Measurements from ENCODE around the gene GAMT.

GRCh38 chr19:1360818-1361461 is 40.4 kb downstream of the GAMT start:
- no peak for TF ChIP-seq CTCF (IDR thresholded peaks at IDR 0.05)
- no peak for TF ChIP-seq POLR2A (IDR thresholded peaks at IDR 0.05)
